H9 (cell line): ENCODE data around the gene RGS3. TPM values are rescaled to one million over a fixed set of nuclear protein-coding genes. Genes with fewer than 3 reads are reported as not detected.

Experiments
- DNase-seq: peaks from one replicate; pipeline ENCODE4 v3.0.0-alpha.2; 2017
- H2AFZ ChIP-seq: one replicate; pipeline ENCODE4 v1.6.1; 2013; ENCODE audit warnings: mild to moderate bottlenecking, low read length, control low read depth, moderate library complexity
- H2AK5ac ChIP-seq: 2 replicates; pipeline ENCODE4 v1.6.1; 2013; ENCODE audit warnings: low read length, control low read depth, mixed read lengths; ENCODE audit not compliant: insufficient read length
- H2BK120ac ChIP-seq: one replicate; pipeline ENCODE4 v1.6.1; 2013; ENCODE audit warnings: low read depth, mild to moderate bottlenecking, low read length, control low read depth, inconsistent platforms; ENCODE audit not compliant: poor library complexity, severe bottlenecking
- H2BK12ac ChIP-seq: 2 replicates; pipeline ENCODE4 v1.6.1; 2013; ENCODE audit warnings: low read length, control low read depth, mixed read lengths, low read depth; ENCODE audit not compliant: insufficient read length
- H2BK15ac ChIP-seq: 2 replicates; pipeline ENCODE4 v1.6.1; 2013; ENCODE audit warnings: low read depth, low read length, control low read depth
- H2BK20ac ChIP-seq: one replicate; pipeline ENCODE4 v1.6.1; 2013; ENCODE audit warnings: low read depth, mild to moderate bottlenecking, low read length, control low read depth, inconsistent platforms; ENCODE audit not compliant: poor library complexity, severe bottlenecking
- H2BK5ac ChIP-seq: 2 replicates; pipeline ENCODE4 v1.6.1; 2013; ENCODE audit warnings: low read length, control low read depth, mixed read lengths; ENCODE audit not compliant: insufficient read length
- H3K14ac ChIP-seq: 2 replicates; pipeline ENCODE4 v1.6.1; 2013; ENCODE audit warnings: low read length, control low read depth; ENCODE audit not compliant: insufficient read depth
- H3K18ac ChIP-seq: 2 replicates; pipeline ENCODE4 v1.6.1; 2013; ENCODE audit warnings: low read depth, mild to moderate bottlenecking, mixed read lengths, low read length, control low read depth; ENCODE audit not compliant: insufficient read length
- H3K23ac ChIP-seq: 2 replicates; pipeline ENCODE4 v1.6.1; 2013; ENCODE audit warnings: low read length, control low read depth, mixed read lengths, low read depth; ENCODE audit not compliant: insufficient read length
- H3K23me2 ChIP-seq: 2 replicates; pipeline ENCODE4 v1.6.1; 2013; ENCODE audit warnings: low read depth, mild to moderate bottlenecking, mixed read lengths, low read length, control low read depth; ENCODE audit not compliant: insufficient read length, poor library complexity, severe bottlenecking
- H3K27ac ChIP-seq: 2 replicates; pipeline ENCODE4 v1.5.1; 2013; ENCODE audit warnings: low read length, control low read depth, mixed read lengths, low read depth; ENCODE audit not compliant: insufficient read length
- H3K27me3 ChIP-seq: 2 replicates; pipeline ENCODE4 v1.6.1; 2013; ENCODE audit warnings: low read length, control low read depth, inconsistent platforms; ENCODE audit not compliant: insufficient read depth
- H3K4ac ChIP-seq: 2 replicates; pipeline ENCODE4 v1.6.1; 2013; ENCODE audit warnings: low read depth, mild to moderate bottlenecking, control low read depth, inconsistent platforms, low read length, moderate library complexity
- H3K4me1 ChIP-seq: 2 replicates; pipeline ENCODE4 v1.6.1; 2013; ENCODE audit warnings: low read length, control low read depth, inconsistent platforms; ENCODE audit not compliant: insufficient read depth
- H3K4me2 ChIP-seq: 2 replicates; pipeline ENCODE4 v1.6.1; 2013; ENCODE audit warnings: low read length, control low read depth, mixed read lengths; ENCODE audit not compliant: insufficient read length, insufficient read depth
- H3K56ac ChIP-seq: 2 replicates; pipeline ENCODE4 v1.6.1; 2013; ENCODE audit warnings: low read depth, mild to moderate bottlenecking, mixed read lengths, low read length, control low read depth; ENCODE audit not compliant: insufficient read length
- H3K79me1 ChIP-seq: 2 replicates; pipeline ENCODE4 v1.6.1; 2013; ENCODE audit warnings: low read depth, mild to moderate bottlenecking, moderate library complexity, low read length, control low read depth, inconsistent platforms; ENCODE audit not compliant: insufficient read depth, poor library complexity, severe bottlenecking
- H3K79me2 ChIP-seq: 2 replicates; pipeline ENCODE4 v1.6.1; 2013; ENCODE audit warnings: low read length, control low read depth, inconsistent platforms; ENCODE audit not compliant: insufficient read depth
- H3K9ac ChIP-seq: 2 replicates; pipeline ENCODE4 v1.6.1; 2013; ENCODE audit warnings: low read length, control low read depth, mixed read lengths; ENCODE audit not compliant: insufficient read length; ENCODE audit errors: extremely low read depth
- H3K9me3 ChIP-seq: one replicate; pipeline ENCODE4 v1.6.1; 2013; ENCODE audit warnings: low read depth, low read length, inconsistent platforms; ENCODE audit not compliant: control insufficient read depth
- H3T11ph ChIP-seq: one replicate; pipeline ENCODE4 v1.6.1; 2013; ENCODE audit warnings: mild to moderate bottlenecking, low read length, control low read depth, inconsistent platforms
- H4K20me1 ChIP-seq: one replicate; pipeline ENCODE4 v1.6.1; 2013; ENCODE audit not compliant: control insufficient read depth, insufficient read length, insufficient read depth
- H4K5ac ChIP-seq: 2 replicates; pipeline ENCODE4 v1.6.1; 2013; ENCODE audit warnings: low read depth, mild to moderate bottlenecking, mixed read lengths, low read length, control low read depth; ENCODE audit not compliant: insufficient read length
- H4K8ac ChIP-seq: replicated peaks from 2 replicates; pipeline ENCODE4 v1.6.1; 2013; ENCODE audit warnings: low read length, control low read depth, mixed read lengths, low read depth; ENCODE audit not compliant: insufficient read length
- H4K91ac ChIP-seq: 2 replicates; pipeline ENCODE4 v1.6.1; 2013; ENCODE audit warnings: low read depth, mild to moderate bottlenecking, moderate library complexity, mixed read lengths, low read length, control low read depth; ENCODE audit not compliant: insufficient read length
- H3K27ac Mint-ChIP-seq, 3 experiments: 2 replicates in 2 of 3; 3 replicates in 1 of 3; pipeline ENCODE4 v1.8.0; 2020 to 2021; ENCODE audit warnings: mixed read lengths in 3 of 3, mild to moderate bottlenecking in 1 of 3, moderate library complexity in 1 of 3
- H3K27me3 Mint-ChIP-seq: 2 replicates; pipeline ENCODE4 v1.8.0; 2021; ENCODE audit warnings: low read depth, mild to moderate bottlenecking, moderate library complexity, mixed read lengths
- H3K36me3 Mint-ChIP-seq, 3 experiments: 2 replicates in 2 of 3; 3 replicates in 1 of 3; pipeline ENCODE4 v1.8.0; 2020 to 2021; ENCODE audit warnings: low read depth in 3 of 3, mixed read lengths in 3 of 3; ENCODE audit not compliant: insufficient read depth in 1 of 3
- H3K4me1 Mint-ChIP-seq, 2 experiments: 2 replicates each; pipeline ENCODE4 v1.8.0; 2020; ENCODE audit warnings: mixed read lengths in 2 of 2
- H3K4me3 Mint-ChIP-seq, 2 experiments: 2 replicates in 1 of 2; 3 replicates in 1 of 2; pipeline ENCODE4 v1.8.0; 2020 to 2021; ENCODE audit warnings: mild to moderate bottlenecking in 2 of 2, mixed read lengths in 2 of 2, moderate library complexity in 1 of 2
- H3K9me3 Mint-ChIP-seq, 2 experiments: 2 replicates in 1 of 2; 3 replicates in 1 of 2; pipeline ENCODE4 v1.8.0; 2020; ENCODE audit warnings: mild to moderate bottlenecking in 2 of 2, mixed read lengths in 2 of 2, moderate library complexity in 1 of 2
- WGBS: extraction: QIAGEN DNeasy Blood & Tissue Kit; methylation state at CpG from one replicate; pipeline ENCODE4 v1.1.7; 2013; ENCODE audit warnings: missing lambda C conversion rate, low lambda C conversion rate, mixed read lengths; ENCODE audit not compliant: insufficient read length; ENCODE audit errors: extremely low coverage; 5-methylcytosine and 5-hydroxymethylcytosine counted together
- total RNA-seq: library from RNA; stranded (reverse); gene quantifications from 2 replicates; pipeline ENCODE4 v1.2.1, GENCODE V29; 2021
- TF ChIP-seq, protein P1 (sequence below): fragments of 200-600 bp; sonication (generic); conservative IDR thresholded peaks from 3 replicates; pipeline ENCODE4 v1.8.0; 2021; ENCODE audit warnings: antibody characterized with exemption, mild to moderate bottlenecking

RGS3 gene
- total RNA-seq, 1 experiment from 2014 or later, result 13.9 TPM

DNA sequence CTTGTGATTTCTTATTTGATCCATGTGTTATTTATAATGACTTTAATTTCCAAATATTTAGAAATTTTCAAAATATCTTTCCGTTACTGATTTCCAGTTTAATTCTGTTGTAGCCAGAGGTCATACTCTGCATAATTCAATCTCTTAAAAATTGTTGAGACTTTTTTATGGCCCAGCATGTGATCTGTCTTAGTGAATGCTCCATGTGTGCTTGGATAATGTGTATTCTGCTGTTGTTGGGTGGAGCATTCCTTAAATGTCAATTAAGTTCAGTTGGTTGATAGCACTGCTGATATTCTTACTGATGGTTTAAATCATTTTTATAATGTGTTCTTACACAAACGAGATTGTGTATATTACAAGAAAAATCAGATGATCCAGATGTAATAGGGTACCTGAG is 180.8 kb downstream of the RGS3 start:
- Histone ChIP-seq H2BK12ac (no peak overlapping the region), H3K27ac (no peak overlapping the region), H3T11ph (no peak overlapping the region), H3K4me1 (no peaks in the 10 kb centered on the region), H2AFZ (no peak overlapping the region), H3K4me2 (no peak overlapping the region), H3K23me2 (no peaks in the 10 kb centered on the region), H3K4ac (no peak overlapping the region), H2BK5ac (no peak overlapping the region), H3K9ac (no peak overlapping the region), H3K56ac (no peak overlapping the region), H3K14ac (no peak overlapping the region), H3K9me3 (no peaks in the 10 kb centered on the region), H2BK20ac (no peak overlapping the region), H3K18ac (no peak overlapping the region), H2AK5ac (no peak overlapping the region), H4K20me1 (no peaks in the 10 kb centered on the region), H3K27me3 (no peaks in the 10 kb centered on the region; the same call in 1 of the 2 replicates), H4K91ac (no peak overlapping the region), H3K79me1 (no peaks in the 10 kb centered on the region), H4K5ac (no peak overlapping the region), H3K23ac (no peak overlapping the region), H4K8ac (no peak overlapping the region), H3K79me2 (no peaks in the 10 kb centered on the region), H2BK15ac (no peak overlapping the region), H2BK120ac (no peak overlapping the region)
- no peak overlapping the region for H3K27ac Mint-ChIP-seq
- TF ChIP-seq, protein P1, sequence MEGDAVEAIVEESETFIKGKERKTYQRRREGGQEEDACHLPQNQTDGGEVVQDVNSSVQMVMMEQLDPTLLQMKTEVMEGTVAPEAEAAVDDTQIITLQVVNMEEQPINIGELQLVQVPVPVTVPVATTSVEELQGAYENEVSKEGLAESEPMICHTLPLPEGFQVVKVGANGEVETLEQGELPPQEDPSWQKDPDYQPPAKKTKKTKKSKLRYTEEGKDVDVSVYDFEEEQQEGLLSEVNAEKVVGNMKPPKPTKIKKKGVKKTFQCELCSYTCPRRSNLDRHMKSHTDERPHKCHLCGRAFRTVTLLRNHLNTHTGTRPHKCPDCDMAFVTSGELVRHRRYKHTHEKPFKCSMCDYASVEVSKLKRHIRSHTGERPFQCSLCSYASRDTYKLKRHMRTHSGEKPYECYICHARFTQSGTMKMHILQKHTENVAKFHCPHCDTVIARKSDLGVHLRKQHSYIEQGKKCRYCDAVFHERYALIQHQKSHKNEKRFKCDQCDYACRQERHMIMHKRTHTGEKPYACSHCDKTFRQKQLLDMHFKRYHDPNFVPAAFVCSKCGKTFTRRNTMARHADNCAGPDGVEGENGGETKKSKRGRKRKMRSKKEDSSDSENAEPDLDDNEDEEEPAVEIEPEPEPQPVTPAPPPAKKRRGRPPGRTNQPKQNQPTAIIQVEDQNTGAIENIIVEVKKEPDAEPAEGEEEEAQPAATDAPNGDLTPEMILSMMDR, result no peak
- peaks cover 0 to 8% of the 10 kb centered on the region in 2 experiments; a peak in 2 of 4 replicates for H3K4me1 Mint-ChIP-seq
- WGBS, result no CpG with 5 or more reads among the region's 2 CpGs
- no peaks in the 10 kb centered on the region for H3K36me3 Mint-ChIP-seq
- H3K4me3 Mint-ChIP-seq, result no peak overlapping the region
- H3K27me3 Mint-ChIP-seq, result peaks cover 52% of the 10 kb centered on the region
- no peaks in the 10 kb centered on the region for H3K9me3 Mint-ChIP-seq
- DNase-seq, result no peak
